Stomach (tissue), 9 donors: Measurements from ENCODE around the gene SPAAR. TPM values are rescaled to one million over a fixed set of nuclear protein-coding genes. Genes with fewer than 3 reads are reported as not detected.

Experiments used
- DNase-seq, 2 donors: peaks; one replicate each; pipeline versions ENCODE4 v3.0.0 to v3.0.0-alpha.2; 2013 to 2019
- H3K27ac ChIP-seq, 5 donors: fragments of 200-600 bp in 4 of 5; sonication (generic) in 4 of 5; one replicate each; pipeline ENCODE4 v1.5.1; 2013 to 2019; ENCODE audit warnings: mild to moderate bottlenecking in 1 of 5, moderate library complexity in 1 of 5
- H3K27me3 ChIP-seq, 3 donors: fragments of 200-600 bp; sonication (generic); one replicate each; pipeline ENCODE4 v1.5.1; 2017 to 2019; ENCODE audit warnings: mixed run types in 1 of 3
- H3K36me3 ChIP-seq, 4 donors: fragments of 200-600 bp; sonication (generic); 1 replicate in 3 of 4; 2 replicates in 1 of 4; pipeline ENCODE4 v1.5.1; 2016 to 2019
- H3K4me1 ChIP-seq, 4 donors: fragments of 200-600 bp; sonication (generic); one replicate each; pipeline ENCODE4 v1.5.1; 2016 to 2019
- H3K4me3 ChIP-seq, 4 donors: fragments of 200-600 bp; sonication (generic) in 3 of 4; one replicate each; pipeline ENCODE4 v1.5.1; 2016 to 2019; ENCODE audit warnings: mild to moderate bottlenecking in 1 of 4
- H3K9me3 ChIP-seq, 4 donors: fragments of 200-600 bp; sonication (generic); one replicate each; pipeline ENCODE4 v1.5.1; 2016 to 2019
- EP300 ChIP-seq: sonication (generic); formaldehyde crosslinking; IDR thresholded peaks from one replicate; pipeline ENCODE4 v1.6.1; 2017; ENCODE audit warnings: antibody characterized with exemption
- POLR2A ChIP-seq, 4 donors: fragments of 450-650 bp; IDR thresholded peaks; one replicate each; pipeline ENCODE4 v1.6.1; 2016; ENCODE audit warnings: antibody characterized with exemption in 4 of 4, control low read depth in 2 of 4, mild to moderate bottlenecking in 1 of 4, moderate library complexity in 1 of 4
- POLR2AphosphoS5 ChIP-seq, 3 donors: sonication (generic); formaldehyde crosslinking; IDR thresholded peaks; one replicate each; pipeline ENCODE4 v1.6.1; 2016; ENCODE audit warnings: antibody characterized with exemption in 3 of 3
- WGBS, 5 donors: extraction: QIAGEN DNeasy Blood & Tissue Kit in 3 of 5; methylation state at CpG; one replicate each; pipeline versions ENCODE4 v1.1.5 to v1.1.7; 2013 to 2018; 5-methylcytosine and 5-hydroxymethylcytosine counted together
- intact Hi-C: fragments of 100-400 bp; cut with DNase I; formaldehyde crosslinking; loops from one replicate; pipeline ENCODE4 v1.15.1; 2023; ENCODE audit warnings: low total_unique reads
- polyA plus RNA-seq, 3 donors: library from polyadenylated mRNA; stranded (reverse); fragments of 200-250 nt; gene quantifications; one replicate each; pipeline ENCODE4 v1.2.3, GENCODE V29; 2013
- total RNA-seq, 5 donors: library from RNA; depleted of rRNA; stranded (reverse); fragments of >200 nt; gene quantifications; one replicate each; pipeline versions ENCODE4 v1.1.0 to v1.2.3, GENCODE V29; 2014 to 2016
- TF ChIP-seq, protein P1 (sequence below), 7 experiments: fragments of 450-650 bp in 4 of 7; fragments of 200-600 bp in 3 of 7; sonication (generic) in 3 of 7; IDR thresholded peaks; one replicate each; pipeline ENCODE4 v1.5.1; 2016 to 2019; ENCODE audit warnings: antibody characterized with exemption in 7 of 7, control low read depth in 2 of 7, mild to moderate bottlenecking in 1 of 7
- donor health status: healthy with polysubstance abuse.
- donor health status: Bipolar disorder and iron deficiency.
- donor health status: healthy.

The SPAAR gene
- total and polyA plus RNA-seq, 8 donors = 0.30 to 2.4 (median 0.92) TPM; not detected in 3

DNA sequence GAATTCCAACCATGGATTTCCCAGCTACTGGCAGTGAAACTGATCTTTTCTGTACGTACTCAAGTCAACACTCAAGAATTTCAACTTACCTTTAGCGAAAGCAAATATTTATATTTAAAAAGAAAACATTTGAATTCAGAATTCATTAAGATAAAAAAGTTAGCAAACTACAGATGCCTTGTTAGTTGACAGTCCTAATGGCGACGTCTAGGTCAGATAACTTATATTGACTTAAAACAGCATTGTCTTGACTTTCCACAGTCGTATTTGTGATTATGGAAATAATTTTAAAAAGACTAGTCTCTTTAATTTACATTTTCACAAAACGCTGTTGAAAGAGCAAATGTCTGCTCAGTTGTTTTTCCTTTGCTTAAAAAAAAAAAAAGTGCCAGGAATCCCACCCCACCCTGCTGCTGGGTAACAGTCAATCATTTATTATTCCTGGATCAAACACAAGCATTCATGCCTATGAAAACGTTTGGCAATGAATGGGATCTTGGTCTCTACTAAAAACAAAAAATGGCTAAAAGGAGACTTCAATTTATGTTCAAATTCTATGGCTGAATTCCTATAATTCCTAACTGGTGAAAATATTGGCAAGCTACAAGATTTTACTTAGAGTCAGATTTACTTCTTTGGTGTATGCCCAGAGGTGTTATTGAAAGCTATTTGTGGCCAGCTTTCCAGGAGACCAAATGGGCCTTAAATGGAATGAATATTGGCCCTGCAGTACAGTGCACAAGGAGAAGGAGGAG lies 26.6 kb downstream of the SPAAR start:
- intact Hi-C loops = no loop called here

DNA sequence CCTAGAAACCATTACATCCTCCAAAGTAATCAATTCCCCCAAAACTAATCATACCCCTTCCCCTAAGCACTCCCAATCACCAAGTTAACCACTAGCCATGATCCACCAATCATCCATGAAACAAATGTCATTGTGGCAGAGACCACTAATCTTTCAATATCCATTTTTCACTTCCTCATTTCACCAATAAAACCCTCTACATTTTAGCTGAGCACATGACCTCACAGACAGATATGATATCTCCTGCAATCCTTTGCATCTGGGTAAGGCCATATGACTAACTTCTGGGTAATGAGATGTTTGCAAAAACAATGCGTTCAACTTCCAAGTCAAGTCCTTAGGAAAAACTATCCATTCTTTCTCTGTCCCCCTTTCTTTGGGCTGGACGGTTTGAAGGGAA lies 27.9 kb downstream of the SPAAR start:
- Histone ChIP-seq H3K4me1 (peaks cover 0 to 36% (median 6%) of the 10 kb centered on the region in 4 donors), H3K27ac (no peak overlapping the region), H3K27me3 (no peaks in the 10 kb centered on the region), H3K4me3 (no peak overlapping the region), H3K9me3 (no peaks in the 10 kb centered on the region), H3K36me3 (no peaks in the 10 kb centered on the region)
- 62 to 86% (median 76%) methylated on average over 2 of the region's 2 CpGs for WGBS, 5 donors
- intact Hi-C loops = no loop called here
- no peak for TF ChIP-seq EP300
- TF ChIP-seq, protein P1, sequence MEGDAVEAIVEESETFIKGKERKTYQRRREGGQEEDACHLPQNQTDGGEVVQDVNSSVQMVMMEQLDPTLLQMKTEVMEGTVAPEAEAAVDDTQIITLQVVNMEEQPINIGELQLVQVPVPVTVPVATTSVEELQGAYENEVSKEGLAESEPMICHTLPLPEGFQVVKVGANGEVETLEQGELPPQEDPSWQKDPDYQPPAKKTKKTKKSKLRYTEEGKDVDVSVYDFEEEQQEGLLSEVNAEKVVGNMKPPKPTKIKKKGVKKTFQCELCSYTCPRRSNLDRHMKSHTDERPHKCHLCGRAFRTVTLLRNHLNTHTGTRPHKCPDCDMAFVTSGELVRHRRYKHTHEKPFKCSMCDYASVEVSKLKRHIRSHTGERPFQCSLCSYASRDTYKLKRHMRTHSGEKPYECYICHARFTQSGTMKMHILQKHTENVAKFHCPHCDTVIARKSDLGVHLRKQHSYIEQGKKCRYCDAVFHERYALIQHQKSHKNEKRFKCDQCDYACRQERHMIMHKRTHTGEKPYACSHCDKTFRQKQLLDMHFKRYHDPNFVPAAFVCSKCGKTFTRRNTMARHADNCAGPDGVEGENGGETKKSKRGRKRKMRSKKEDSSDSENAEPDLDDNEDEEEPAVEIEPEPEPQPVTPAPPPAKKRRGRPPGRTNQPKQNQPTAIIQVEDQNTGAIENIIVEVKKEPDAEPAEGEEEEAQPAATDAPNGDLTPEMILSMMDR (IDR thresholded peaks at IDR 0.05) = no peak
- DNase-seq = no peak

More for the DNA sequence above, 26.6 kb downstream of the SPAAR start:
- no peak for DNase-seq
- Histone ChIP-seq H3K4me3 (no peak overlapping the region), H3K27me3 (no peaks in the 10 kb centered on the region), H3K4me1 (peaks cover 0 to 34% (median 6%) of the 10 kb centered on the region in 4 donors), H3K9me3 (no peaks in the 10 kb centered on the region), H3K27ac (peak overlapping the region in 1 of 5 donors; percentile 30), H3K36me3 (no peaks in the 10 kb centered on the region)
- TF ChIP-seq POLR2AphosphoS5 (IDR thresholded peaks at IDR 0.05) (no peak), POLR2A (IDR thresholded peaks at IDR 0.05) (no peak), EP300 (no peak)
- TF ChIP-seq, protein P1 (IDR thresholded peaks at IDR 0.05) = no peak
- 20 to 38% (median 27%) methylated on average over 7 of the region's 7 CpGs for WGBS, 5 donors

- no peak overlapping the region for H3K4me3 ChIP-seq
- H3K27me3 ChIP-seq = no peaks in the 10 kb centered on the region
- intact Hi-C loops = no loop called here
- WGBS, 5 donors = 83 to 94% (median 87%) methylated on average over 10 of the region's 10 CpGs
- TF ChIP-seq EP300 = no peak
- TF ChIP-seq POLR2A (IDR thresholded peaks at IDR 0.05) = no peak
- TF ChIP-seq POLR2AphosphoS5 (IDR thresholded peaks at IDR 0.05) = no peak
- TF ChIP-seq, protein P1 (IDR thresholded peaks at IDR 0.05) = no peak
- H3K9me3 ChIP-seq = no peaks in the 10 kb centered on the region
- H3K4me1 ChIP-seq = peaks cover 0 to 27% (median 6%) of the 10 kb centered on the region in 4 donors
- DNase-seq = no peak
- H3K27ac ChIP-seq = no peak overlapping the region
- H3K36me3 ChIP-seq = no peaks in the 10 kb centered on the region
Measured at GRCh38 chr9:35938474-35939356, 29.4 kb downstream of the SPAAR start.

DNA sequence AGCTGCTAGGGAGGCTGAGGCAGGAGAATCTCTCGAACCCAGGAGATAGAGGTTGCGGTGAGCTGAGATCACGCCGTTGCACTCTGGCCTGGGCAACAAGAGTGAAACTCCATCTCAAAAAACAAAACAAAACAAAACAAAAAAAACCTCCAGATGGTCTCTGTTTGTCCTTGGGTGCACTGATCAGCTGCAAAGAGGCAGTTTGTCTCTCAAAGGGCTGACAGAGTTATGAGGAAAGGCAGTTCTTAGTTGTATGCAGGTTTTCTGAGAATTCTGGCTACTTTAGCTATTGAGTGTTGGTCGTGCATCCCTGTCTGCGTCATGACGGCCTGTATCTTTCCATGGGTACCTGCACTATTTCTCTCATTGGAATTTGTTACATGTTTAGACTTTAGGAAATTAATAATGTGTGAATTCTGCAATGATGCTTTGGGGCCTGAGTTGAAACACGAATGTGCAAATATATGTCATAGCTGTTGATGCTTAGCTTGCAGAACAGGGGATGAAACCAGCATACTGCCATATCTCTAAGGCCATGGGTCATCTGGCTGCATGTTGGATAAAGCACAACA lies 30.5 kb downstream of the SPAAR start:
- WGBS, 5 donors = 90 to 94% (median 93%) methylated on average over 8 of the region's 8 CpGs

More for the DNA sequence above, 30.5 kb downstream of the SPAAR start:
- no peak for DNase-seq
- no peaks in the 10 kb centered on the region for H3K36me3 ChIP-seq
- intact Hi-C loops = no loop called here
- no peaks in the 10 kb centered on the region for H3K9me3 ChIP-seq
- no peak overlapping the region for H3K27ac ChIP-seq
- H3K4me3 ChIP-seq = no peak overlapping the region
- no peaks in the 10 kb centered on the region for H3K27me3 ChIP-seq
- TF ChIP-seq, protein P1 (IDR thresholded peaks at IDR 0.05) = no peak
- TF ChIP-seq EP300 (no peak), POLR2AphosphoS5 (IDR thresholded peaks at IDR 0.05) (no peak), POLR2A (IDR thresholded peaks at IDR 0.05) (no peak)
- peaks cover 0 to 35% (median 9%) of the 10 kb centered on the region in 4 donors for H3K4me1 ChIP-seq
